Neural cell (in vitro differentiated cells): ENCODE measurements around the gene TSPEAR. TPM values are rescaled to one million over a fixed set of nuclear protein-coding genes. Genes with fewer than 3 reads are reported as not detected.

ENCODE experiments used
- H2AFZ ChIP-seq: fragments of 200-600, 300-800 bp; sonication (generic), shearing (Covaris generic); 2 replicates; pipeline ENCODE4 v1.6.0; 2014; ENCODE audit warnings: low read depth, mild to moderate bottlenecking, antibody characterized with exemption, low read length, moderate library complexity
- H3F3A ChIP-seq: fragments of 200-600 bp; shearing (Covaris generic); 2 replicates; pipeline ENCODE4 v1.6.1; 2016; ENCODE audit warnings: mild to moderate bottlenecking, moderate library complexity, mixed read lengths, antibody characterized with exemption, low read length; ENCODE audit not compliant: insufficient read depth, poor library complexity, severe bottlenecking
- H3K27ac ChIP-seq: fragments of 200-600, 300-800 bp; sonication (generic), shearing (Covaris generic); 2 replicates; pipeline ENCODE4 v1.5.1; 2014; ENCODE audit warnings: mild to moderate bottlenecking, low read length, moderate library complexity
- H3K27me3 ChIP-seq: fragments of 300-800, 200-600 bp; sonication (generic), shearing (Covaris generic); 2 replicates; pipeline ENCODE4 v1.6.0; 2014; ENCODE audit warnings: mild to moderate bottlenecking, low read depth, low read length, moderate library complexity; ENCODE audit not compliant: insufficient read depth
- H3K36me3 ChIP-seq: fragments of 300-800, 200-600 bp; sonication (generic), shearing (Covaris generic); 2 replicates; pipeline ENCODE4 v1.5.1; 2014; ENCODE audit warnings: mild to moderate bottlenecking, antibody characterized with exemption, low read length, moderate library complexity; ENCODE audit not compliant: insufficient read depth
- H3K4me2 ChIP-seq: fragments of 300-800, 200-600 bp; sonication (generic), shearing (Covaris generic); 2 replicates; pipeline ENCODE4 v1.6.0; 2014; ENCODE audit warnings: mild to moderate bottlenecking, low read length
- H3K4me3 ChIP-seq: fragments of 300-800, 200-600 bp; sonication (generic), shearing (Covaris generic); 2 replicates; pipeline ENCODE4 v1.5.1; 2014; ENCODE audit warnings: mild to moderate bottlenecking, low read length, moderate library complexity
- H3K79me2 ChIP-seq: fragments of 200-600 bp; shearing (Covaris generic); replicated peaks from 2 replicates; pipeline ENCODE4 v1.6.0; 2014; ENCODE audit warnings: mild to moderate bottlenecking, low read length, moderate library complexity; ENCODE audit not compliant: insufficient read depth
- H3K9ac ChIP-seq: fragments of 300-800, 200-600 bp; sonication (generic), shearing (Covaris generic); 2 replicates; pipeline ENCODE4 v1.6.1; 2016; ENCODE audit warnings: mild to moderate bottlenecking, low read length, mixed read lengths
- H3K9me2 ChIP-seq: fragments of 200-600 bp; shearing (Covaris generic); 2 replicates; pipeline ENCODE4 v1.6.1; 2016; ENCODE audit warnings: mild to moderate bottlenecking, low read length, mixed read lengths; ENCODE audit not compliant: insufficient read depth
- H3K9me3 ChIP-seq: fragments of 200-600, 300-800 bp; sonication (generic), shearing (Covaris generic); 2 replicates; pipeline ENCODE4 v1.6.1; 2016; ENCODE audit warnings: mild to moderate bottlenecking, mixed run types, low read length, moderate library complexity, mixed read lengths
- H4K20me1 ChIP-seq: fragments of 200-600 bp; shearing (Covaris generic); 2 replicates; pipeline ENCODE4 v1.6.1; 2016; ENCODE audit warnings: mild to moderate bottlenecking, mixed run types; ENCODE audit not compliant: insufficient read depth
- CTCF ChIP-seq: fragments of 450-650 bp; IDR thresholded peaks from 2 replicates; pipeline ENCODE4 v1.5.1; 2014; ENCODE audit warnings: antibody characterized with exemption, mild to moderate bottlenecking, moderate library complexity; ENCODE audit not compliant: poor library complexity, severe bottlenecking
- EP300 ChIP-seq: fragments of 450-650 bp; conservative IDR thresholded peaks from 2 replicates; pipeline ENCODE4 v1.6.1; 2014; ENCODE audit warnings: antibody characterized with exemption, mild to moderate bottlenecking, moderate library complexity; ENCODE audit not compliant: poor library complexity, severe bottlenecking
- EZH2 ChIP-seq: fragments of 200-600, 300-800 bp; shearing (Covaris generic), sonication (generic); IDR thresholded peaks from 2 replicates; pipeline ENCODE4 v1.6.1; 2014; ENCODE audit warnings: antibody characterized with exemption, low read length, borderline replicate concordance, mild to moderate bottlenecking; ENCODE audit not compliant: insufficient read depth, poor library complexity, severe bottlenecking
- MXI1 ChIP-seq: fragments of 450-650 bp; conservative IDR thresholded peaks from 2 replicates; pipeline ENCODE4 v1.6.1; 2014; ENCODE audit warnings: antibody characterized with exemption, mild to moderate bottlenecking; ENCODE audit not compliant: poor library complexity, severe bottlenecking
- POLR2AphosphoS5 ChIP-seq: IDR thresholded peaks from 2 replicates; pipeline ENCODE4 v1.6.1; 2012
- RAD21 ChIP-seq: fragments of 450-650 bp; conservative IDR thresholded peaks from 2 replicates; pipeline ENCODE4 v1.6.1; 2014; ENCODE audit warnings: antibody characterized with exemption, mild to moderate bottlenecking, moderate library complexity
- SMC3 ChIP-seq: fragments of 450-650 bp; conservative IDR thresholded peaks from 2 replicates; pipeline ENCODE4 v1.6.1; 2014; ENCODE audit warnings: antibody characterized with exemption, mild to moderate bottlenecking, moderate library complexity; ENCODE audit not compliant: poor library complexity
- TAF1 ChIP-seq: IDR thresholded peaks from 2 replicates; pipeline ENCODE4 v1.6.1; 2012; ENCODE audit warnings: low read depth
- polyA plus RNA-seq: library from polyadenylated mRNA; depleted of rRNA; stranded (reverse); fragments of >200 nt; gene quantifications from 2 replicates; pipeline ENCODE4 v1.2.3, GENCODE V29; 2014
- TF ChIP-seq, protein P1 (sequence below): IDR thresholded peaks from 2 replicates; pipeline ENCODE4 v1.6.1; 2012; ENCODE audit warnings: borderline replicate concordance

TSPEAR gene
- polyA plus RNA-seq, 1 donor from 2014 or later, result 0.19 TPM

- Histone ChIP-seq H3K36me3 (no peaks in the 10 kb centered on the region), H3F3A (no peaks in the 10 kb centered on the region), H3K27ac (no peak overlapping the region), H3K4me3 (no peak overlapping the region), H3K9ac (no peak overlapping the region), H3K27me3 (no peaks in the 10 kb centered on the region), H3K9me3 (no peaks in the 10 kb centered on the region), H3K79me2 (no peaks in the 10 kb centered on the region), H2AFZ (no peak overlapping the region), H3K9me2 (no peaks in the 10 kb centered on the region), H3K4me2 (no peak overlapping the region), H4K20me1 (no peaks in the 10 kb centered on the region)
- TF ChIP-seq SMC3 (no peak), RAD21 (no peak), POLR2AphosphoS5 (no peak), EP300 (no peak), CTCF (no peak), TAF1 (no peak), MXI1 (no peak), EZH2 (no peak)
- TF ChIP-seq, protein P1, sequence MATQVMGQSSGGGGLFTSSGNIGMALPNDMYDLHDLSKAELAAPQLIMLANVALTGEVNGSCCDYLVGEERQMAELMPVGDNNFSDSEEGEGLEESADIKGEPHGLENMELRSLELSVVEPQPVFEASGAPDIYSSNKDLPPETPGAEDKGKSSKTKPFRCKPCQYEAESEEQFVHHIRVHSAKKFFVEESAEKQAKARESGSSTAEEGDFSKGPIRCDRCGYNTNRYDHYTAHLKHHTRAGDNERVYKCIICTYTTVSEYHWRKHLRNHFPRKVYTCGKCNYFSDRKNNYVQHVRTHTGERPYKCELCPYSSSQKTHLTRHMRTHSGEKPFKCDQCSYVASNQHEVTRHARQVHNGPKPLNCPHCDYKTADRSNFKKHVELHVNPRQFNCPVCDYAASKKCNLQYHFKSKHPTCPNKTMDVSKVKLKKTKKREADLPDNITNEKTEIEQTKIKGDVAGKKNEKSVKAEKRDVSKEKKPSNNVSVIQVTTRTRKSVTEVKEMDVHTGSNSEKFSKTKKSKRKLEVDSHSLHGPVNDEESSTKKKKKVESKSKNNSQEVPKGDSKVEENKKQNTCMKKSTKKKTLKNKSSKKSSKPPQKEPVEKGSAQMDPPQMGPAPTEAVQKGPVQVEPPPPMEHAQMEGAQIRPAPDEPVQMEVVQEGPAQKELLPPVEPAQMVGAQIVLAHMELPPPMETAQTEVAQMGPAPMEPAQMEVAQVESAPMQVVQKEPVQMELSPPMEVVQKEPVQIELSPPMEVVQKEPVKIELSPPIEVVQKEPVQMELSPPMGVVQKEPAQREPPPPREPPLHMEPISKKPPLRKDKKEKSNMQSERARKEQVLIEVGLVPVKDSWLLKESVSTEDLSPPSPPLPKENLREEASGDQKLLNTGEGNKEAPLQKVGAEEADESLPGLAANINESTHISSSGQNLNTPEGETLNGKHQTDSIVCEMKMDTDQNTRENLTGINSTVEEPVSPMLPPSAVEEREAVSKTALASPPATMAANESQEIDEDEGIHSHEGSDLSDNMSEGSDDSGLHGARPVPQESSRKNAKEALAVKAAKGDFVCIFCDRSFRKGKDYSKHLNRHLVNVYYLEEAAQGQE, result no peak
Measured at GRCh38 chr21:44495611-44496563, 215.5 kb downstream of the TSPEAR start.

GRCh38 chr21:44494956-44495355 is 216.4 kb downstream of the TSPEAR start:
- Histone ChIP-seq H3F3A (no peaks in the 10 kb centered on the region), H3K36me3 (no peaks in the 10 kb centered on the region), H3K27me3 (no peaks in the 10 kb centered on the region), H3K79me2 (no peaks in the 10 kb centered on the region), H3K4me3 (no peak overlapping the region), H3K9me3 (no peaks in the 10 kb centered on the region), H2AFZ (no peak overlapping the region), H4K20me1 (no peaks in the 10 kb centered on the region), H3K9me2 (no peaks in the 10 kb centered on the region), H3K27ac (no peak overlapping the region), H3K4me2 (no peak overlapping the region), H3K9ac (no peak overlapping the region)
- TF ChIP-seq EZH2, result no peak
- TF ChIP-seq RAD21, result no peak
- TF ChIP-seq EP300, result no peak
- no peak for TF ChIP-seq CTCF
- TF ChIP-seq POLR2AphosphoS5, result no peak
- no peak for TF ChIP-seq SMC3
- no peak for TF ChIP-seq TAF1
- TF ChIP-seq, protein P1, result no peak
